Testis (tissue), 2 donors: ENCODE measurements around the gene AOAH.

Source experiments
- CTCF ChIP-seq, 3 experiments: fragments of 450-650 bp in 2 of 3; fragments of 200-600 bp in 1 of 3; sonication (generic) in 1 of 3; IDR thresholded peaks; one replicate each; pipeline ENCODE4 v1.5.1; 2016 to 2019; ENCODE audit warnings: antibody characterized with exemption in 3 of 3, mild to moderate bottlenecking in 2 of 3, moderate library complexity in 1 of 3
- POLR2A ChIP-seq: fragments of 450-650 bp; IDR thresholded peaks from one replicate; pipeline ENCODE4 v1.6.1; 2017; ENCODE audit warnings: antibody characterized with exemption, mild to moderate bottlenecking, moderate library complexity

GRCh38 chr7:36711256-36711655 lies 13.0 kb downstream of the AOAH start:
- no peak for TF ChIP-seq CTCF (IDR thresholded peaks at IDR 0.05)
- no peak for TF ChIP-seq POLR2A
